ENCODE data around the gene DDX27. TPM values are rescaled to one million over a fixed set of nuclear protein-coding genes. Genes with fewer than 3 reads are reported as not detected.

Gene DDX27
- polyA plus RNA-seq, 4 donors = 39.4 to 50.2 (median 45.1) TPM

DNA sequence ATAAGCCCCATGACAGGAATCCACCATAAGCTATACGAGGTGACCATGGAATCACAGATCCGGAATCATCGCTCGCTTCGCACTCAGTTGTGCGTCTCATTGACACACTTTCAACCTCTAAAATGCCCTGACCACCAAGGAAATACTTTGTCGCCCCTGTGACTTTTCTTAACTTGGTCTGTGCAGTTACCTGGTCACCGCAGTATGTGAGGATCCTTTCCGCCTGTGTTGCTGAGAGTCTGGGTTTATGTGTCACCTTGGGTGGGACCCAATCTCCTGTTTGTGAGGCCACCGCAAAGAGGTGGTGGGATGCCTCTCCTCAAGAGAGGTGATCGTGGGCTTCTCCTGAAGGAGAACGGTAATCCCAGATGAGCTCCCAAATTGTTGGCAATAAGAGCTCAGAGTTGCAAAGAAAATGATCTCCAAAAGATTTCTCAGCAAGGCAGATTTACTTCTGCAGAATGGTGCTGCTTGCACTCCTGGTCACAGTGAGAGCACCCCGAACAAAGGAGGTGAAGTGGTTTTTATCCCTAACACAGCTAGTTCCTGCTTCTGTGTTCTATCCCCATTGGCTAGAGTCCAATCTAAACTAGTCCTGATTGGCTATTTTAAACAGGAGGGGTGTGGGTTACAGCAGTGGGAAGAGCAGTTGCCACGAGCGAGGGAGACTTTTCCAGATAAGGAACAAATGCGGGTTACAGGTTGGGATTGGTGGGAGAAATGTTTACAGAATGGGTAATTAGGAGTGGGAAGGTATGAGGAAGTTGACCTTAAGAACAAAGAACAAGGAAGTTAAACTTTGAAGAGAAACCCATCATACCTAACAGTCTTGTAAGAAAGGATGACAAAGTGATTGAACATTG is 67.7 kb downstream of the DDX27 start:
- no peak for DNase-seq (ENCODE audit: low read depth in 4 of 4, low spot score in 3 of 4)

DNA sequence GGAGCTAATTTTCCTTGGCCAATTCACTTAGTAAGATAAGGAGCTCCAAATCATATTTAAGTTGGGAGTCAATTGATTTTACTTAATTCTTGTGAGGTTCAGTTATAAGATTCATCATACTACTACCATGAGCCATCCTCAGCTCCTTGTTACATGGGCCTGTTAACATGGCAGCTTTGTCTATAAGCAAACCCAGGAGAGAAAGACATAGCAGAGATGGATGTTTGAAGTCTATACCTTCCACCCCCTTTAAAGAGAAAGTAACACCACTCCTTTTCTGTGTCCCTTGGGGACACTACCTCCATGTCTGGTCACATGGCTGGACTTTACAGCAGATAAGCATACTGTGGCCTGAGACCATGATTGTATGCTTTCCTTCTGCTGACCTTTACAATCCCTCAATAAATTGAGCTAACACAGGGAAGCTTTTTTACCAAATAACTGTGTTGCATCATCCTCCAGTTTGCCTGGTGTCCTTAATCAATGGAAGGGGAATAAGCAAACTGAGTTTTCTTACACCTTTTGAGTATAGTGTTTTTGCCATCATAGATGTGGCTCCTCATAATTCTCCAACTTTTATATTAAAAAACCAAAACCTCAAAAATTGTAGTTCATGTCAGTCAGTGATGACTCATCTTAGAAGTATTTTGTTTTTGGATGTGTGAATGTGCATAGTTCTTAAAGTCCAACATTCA is 68.5 kb downstream of the DDX27 start:
- DNase-seq (ENCODE audit: low read depth in 4 of 4, low spot score in 3 of 4) = no peak

DNA sequence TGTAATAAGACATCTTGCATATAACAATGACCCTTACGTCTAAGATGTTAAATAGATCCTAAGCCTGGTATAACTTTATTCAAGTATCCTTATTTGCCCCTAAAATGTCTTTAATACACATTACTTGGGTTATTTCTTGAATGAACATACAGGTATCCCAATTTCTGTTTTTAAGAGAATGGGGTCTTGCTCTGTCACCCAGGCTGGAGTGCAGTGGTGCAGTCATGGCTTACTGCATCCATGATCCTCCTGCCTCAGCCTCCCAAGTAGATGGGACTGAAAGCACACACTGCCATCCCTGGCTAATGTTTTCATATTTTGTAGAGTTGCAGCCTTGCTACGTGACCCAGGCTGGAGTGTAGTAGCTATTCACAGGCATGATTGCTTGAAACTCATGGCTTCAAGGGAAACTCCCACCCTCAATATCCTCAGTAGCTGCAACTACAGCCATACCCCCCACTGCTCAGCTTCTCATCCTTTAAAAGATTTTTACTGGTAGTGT is 69.1 kb downstream of the DDX27 start:
- DNase-seq (ENCODE audit: low read depth in 4 of 4, low spot score in 3 of 4) = no peak

DNA sequence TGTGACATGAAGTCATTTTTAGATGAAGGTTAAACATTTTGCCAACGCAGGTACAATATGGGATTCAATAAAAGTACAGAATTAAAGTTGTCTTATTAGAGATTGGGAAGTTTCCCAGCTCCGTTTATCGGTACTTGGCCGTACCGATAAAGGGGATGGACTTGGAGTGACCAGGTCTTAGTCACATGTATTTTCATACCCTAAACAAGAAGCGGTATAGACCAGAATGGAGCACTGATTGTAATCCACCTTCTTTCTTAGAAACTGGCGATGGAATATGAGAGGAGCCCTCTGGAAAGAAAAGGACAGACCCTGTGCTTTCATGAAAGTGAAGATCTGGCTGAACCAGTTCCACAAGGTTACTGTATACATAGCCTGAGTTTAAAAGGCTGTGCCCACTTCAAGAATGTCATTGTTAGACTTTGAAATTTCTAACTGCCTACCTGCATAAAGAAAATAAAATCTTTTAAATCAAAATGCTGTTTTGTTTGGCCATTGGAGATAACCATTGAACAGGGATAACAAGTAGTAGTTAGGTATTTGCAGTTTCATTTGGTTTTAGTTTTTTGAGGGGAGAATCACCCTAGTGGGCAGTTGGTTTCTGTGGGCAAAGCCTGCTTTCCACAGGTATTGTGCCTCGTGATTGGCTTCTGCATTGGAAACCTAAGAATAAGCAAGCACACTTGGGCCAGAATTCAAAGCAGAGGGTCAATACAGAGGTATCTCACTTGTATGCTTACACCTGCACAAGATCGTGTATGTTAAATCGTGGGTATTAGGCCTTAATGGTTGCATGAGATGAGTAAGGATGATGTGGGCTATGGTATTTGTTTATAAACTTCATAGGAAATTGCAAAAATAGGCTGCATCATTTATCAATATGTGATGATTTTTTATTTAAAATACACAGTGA is 69.8 kb downstream of the DDX27 start:
- no peak for DNase-seq (ENCODE audit: low read depth in 4 of 4, low spot score in 3 of 4)

DNA sequence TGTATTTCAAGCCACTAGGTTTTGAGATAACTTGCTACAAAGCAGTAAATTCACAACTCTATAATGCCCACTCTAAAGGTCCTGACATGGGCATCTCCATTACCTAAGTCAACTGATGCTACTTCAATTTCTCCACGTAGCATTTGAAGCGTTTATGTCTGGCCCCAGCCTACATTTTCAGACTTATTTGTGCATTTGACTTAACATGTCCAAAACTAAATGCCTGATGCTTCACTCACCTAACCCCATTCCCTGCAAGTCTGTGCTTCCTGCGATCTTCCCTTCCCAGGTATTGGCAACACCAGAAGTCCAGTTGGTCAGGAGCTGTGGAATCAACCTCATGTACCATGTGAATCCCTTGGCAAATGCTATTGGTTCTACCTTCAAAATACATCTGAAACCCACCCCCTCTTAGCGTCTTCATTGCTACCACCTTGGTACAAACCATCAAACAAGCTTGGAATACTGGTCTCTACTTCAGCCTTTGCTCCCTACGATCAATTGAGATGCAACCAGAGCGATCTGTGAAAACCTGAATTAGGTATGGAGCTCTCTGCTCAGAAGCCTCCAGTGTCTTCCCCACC is 71.5 kb downstream of the DDX27 start:
- no peak for DNase-seq (ENCODE audit: low read depth in 4 of 4, low spot score in 3 of 4)

DNA sequence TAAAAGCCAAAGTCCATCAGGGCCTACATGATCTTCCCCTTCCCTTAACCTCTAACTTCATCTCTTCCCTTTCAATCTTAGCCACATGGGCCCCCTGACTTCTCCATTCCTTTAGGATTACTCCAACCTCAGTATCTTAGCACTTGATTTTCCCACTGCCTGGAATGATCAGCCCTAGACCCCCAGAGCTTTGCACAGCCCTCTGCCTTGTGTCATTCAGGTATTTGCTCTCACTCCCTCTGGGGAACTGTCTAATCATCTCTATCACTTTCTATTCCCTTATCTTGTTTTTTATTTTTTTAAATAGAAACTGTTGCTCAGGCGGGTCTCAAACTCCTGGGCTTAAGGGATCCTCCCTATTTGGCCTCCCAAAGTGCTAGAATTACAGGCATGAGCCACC is 72.0 kb downstream of the DDX27 start:
- DNase-seq (ENCODE audit: low read depth in 4 of 4, low spot score in 3 of 4) = no peak

DNA sequence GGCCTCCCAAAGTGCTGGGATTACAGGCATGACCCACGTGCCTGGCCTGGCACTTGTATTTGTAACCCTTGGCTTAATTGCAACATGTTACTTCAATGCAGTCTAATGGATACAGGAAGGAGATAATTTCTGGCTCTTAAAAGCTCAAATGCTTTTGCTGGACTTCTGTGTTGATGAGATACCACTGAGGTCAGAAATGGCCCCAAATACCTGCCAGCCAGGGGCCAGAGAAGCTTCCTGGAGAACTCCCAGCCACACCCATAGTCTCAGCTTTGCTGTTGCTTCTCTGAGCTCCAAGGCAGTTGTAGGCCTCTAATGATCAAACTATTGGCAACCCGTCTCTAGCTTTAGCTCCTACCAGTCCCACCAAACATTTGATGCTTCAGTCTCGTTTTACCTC is 72.8 kb downstream of the DDX27 start:
- no peak for DNase-seq (ENCODE audit: low read depth in 4 of 4, low spot score in 3 of 4)

DNA sequence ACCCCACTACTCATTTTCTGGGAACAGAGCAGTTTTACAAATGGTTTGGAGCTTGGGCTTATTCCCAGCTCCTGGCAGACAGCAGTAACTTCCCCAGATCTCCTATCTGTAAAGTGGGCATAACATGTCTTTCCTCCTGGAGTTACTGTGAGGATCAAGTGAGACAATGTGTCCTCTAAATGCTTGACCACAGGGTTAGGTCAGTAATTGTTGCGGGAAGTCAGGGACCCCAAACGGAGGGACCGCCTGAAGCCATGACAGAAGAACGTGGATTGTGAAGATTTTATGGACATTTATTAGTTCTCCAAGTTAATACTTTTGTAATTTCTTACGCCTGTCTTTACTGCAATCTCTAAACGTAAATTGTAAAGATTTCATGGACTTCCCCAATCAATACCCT is 73.9 kb downstream of the DDX27 start:
- no peak for DNase-seq (ENCODE audit: low read depth in 4 of 4, low spot score in 3 of 4)

Other genes starting within 250 kb of the DDX27 start
- 100 to 1,000 TPM in 3 of 4 donors, 10 to 100 TPM in 1; 74.2 to 128 (median 107) TPM for gene CSE1L, start 173.1 kb upstream of the DDX27 start, polyA plus RNA-seq (ENCODE audit: insufficient read length in 4 of 4)
- 100 to 1,000 TPM in 3 of 4 donors, 10 to 100 TPM in 1; 97.1 to 129 (median 121) TPM for gene STAU1, start 31.1 kb upstream of the DDX27 start, polyA plus RNA-seq (ENCODE audit: insufficient read length in 4 of 4)
- 10 to 100 TPM; 15.3 to 17.0 (median 16.2) TPM for gene ZNFX1, start 58.6 kb downstream of the DDX27 start, polyA plus RNA-seq (ENCODE audit: insufficient read length in 4 of 4)

All from left renal pelvis (tissue), 4 donors.